Ishikawa (cell line): Measurements from ENCODE around the gene PTGER4.

Experiments
- EP300 ChIP-seq: IDR thresholded peaks from 2 replicates; pipeline ENCODE4 v1.6.1; 2012; ENCODE audit warnings: borderline replicate concordance
- NFIC ChIP-seq: IDR thresholded peaks from 2 replicates; pipeline ENCODE4 v1.6.1; 2012
- TAF1 ChIP-seq: IDR thresholded peaks from 2 replicates; pipeline ENCODE4 v1.6.1; 2012; ENCODE audit warnings: low read depth, mild to moderate bottlenecking
- TCF12 ChIP-seq: IDR thresholded peaks from 2 replicates; pipeline ENCODE4 v1.6.1; 2012; ENCODE audit warnings: low read depth
- YY1 ChIP-seq: IDR thresholded peaks from 2 replicates; pipeline ENCODE4 v1.6.1; 2012; ENCODE audit warnings: low read depth

- TF ChIP-seq TCF12 (no peak), EP300 (no peak), NFIC (no peak), TAF1 (no peak), YY1 (no peak)
These were observed 5.5 kb downstream of the PTGER4 start for GRCh38 chr5:40685193-40685592.
